ENCODE measurements around the gene SLC25A44.

The SLC25A44 gene

DNA sequence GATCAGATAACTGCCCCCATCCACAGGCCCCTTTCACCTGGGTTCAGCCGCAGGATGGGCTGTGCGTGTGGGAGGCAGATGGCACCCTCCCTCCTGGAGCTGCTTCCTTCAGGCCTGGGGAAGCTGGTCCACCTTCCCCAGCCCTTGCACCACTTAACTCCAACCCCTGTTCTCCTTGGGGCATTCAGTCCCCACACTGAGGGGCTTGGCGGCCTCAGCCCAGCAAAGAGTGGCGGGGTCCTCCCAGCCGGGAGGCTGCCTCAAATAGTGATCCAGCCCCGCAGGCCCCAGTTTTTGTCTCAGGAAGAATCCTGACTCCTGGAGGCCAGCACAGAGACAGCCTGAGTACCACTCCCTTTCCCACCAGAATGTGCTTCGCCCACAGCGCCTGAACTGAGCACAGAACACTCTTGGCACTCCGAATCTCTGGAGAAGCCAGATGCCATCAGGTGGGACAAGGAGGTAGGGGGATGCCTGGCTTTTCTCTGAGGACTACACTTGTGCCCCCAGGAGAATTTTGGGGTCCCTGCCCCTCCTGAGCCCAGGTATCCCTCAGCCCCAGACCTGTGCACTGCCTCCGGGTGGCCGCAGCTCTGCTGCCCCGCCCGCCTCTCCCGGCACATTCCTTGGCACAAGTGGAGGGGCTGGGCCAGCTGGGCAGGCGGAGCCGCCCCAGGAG, 53.0 kb downstream of the SLC25A44 start:
- ChIA-PET CTCF (interaction anchor here (0.9 to 4.8 kb wide), 5 partner anchors 10 to 33 kb away, joined by 3 to 34 read pairs (median 5); no protein-coding TSS in a partner anchor), POLR2A (interaction anchor here (0.7 kb wide), 1 partner anchor 9 kb away, joined by 3 read pairs; no protein-coding TSS in a partner anchor)
- TF ChIP-seq, protein P1, sequence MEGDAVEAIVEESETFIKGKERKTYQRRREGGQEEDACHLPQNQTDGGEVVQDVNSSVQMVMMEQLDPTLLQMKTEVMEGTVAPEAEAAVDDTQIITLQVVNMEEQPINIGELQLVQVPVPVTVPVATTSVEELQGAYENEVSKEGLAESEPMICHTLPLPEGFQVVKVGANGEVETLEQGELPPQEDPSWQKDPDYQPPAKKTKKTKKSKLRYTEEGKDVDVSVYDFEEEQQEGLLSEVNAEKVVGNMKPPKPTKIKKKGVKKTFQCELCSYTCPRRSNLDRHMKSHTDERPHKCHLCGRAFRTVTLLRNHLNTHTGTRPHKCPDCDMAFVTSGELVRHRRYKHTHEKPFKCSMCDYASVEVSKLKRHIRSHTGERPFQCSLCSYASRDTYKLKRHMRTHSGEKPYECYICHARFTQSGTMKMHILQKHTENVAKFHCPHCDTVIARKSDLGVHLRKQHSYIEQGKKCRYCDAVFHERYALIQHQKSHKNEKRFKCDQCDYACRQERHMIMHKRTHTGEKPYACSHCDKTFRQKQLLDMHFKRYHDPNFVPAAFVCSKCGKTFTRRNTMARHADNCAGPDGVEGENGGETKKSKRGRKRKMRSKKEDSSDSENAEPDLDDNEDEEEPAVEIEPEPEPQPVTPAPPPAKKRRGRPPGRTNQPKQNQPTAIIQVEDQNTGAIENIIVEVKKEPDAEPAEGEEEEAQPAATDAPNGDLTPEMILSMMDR (IDR thresholded peaks at IDR 0.05; ENCODE audit: control extremely low read depth, extremely low read depth, low read depth, missing control alignments): no peak
- no peak for DNase-seq (ENCODE audit: extremely low spot score)

DNA sequence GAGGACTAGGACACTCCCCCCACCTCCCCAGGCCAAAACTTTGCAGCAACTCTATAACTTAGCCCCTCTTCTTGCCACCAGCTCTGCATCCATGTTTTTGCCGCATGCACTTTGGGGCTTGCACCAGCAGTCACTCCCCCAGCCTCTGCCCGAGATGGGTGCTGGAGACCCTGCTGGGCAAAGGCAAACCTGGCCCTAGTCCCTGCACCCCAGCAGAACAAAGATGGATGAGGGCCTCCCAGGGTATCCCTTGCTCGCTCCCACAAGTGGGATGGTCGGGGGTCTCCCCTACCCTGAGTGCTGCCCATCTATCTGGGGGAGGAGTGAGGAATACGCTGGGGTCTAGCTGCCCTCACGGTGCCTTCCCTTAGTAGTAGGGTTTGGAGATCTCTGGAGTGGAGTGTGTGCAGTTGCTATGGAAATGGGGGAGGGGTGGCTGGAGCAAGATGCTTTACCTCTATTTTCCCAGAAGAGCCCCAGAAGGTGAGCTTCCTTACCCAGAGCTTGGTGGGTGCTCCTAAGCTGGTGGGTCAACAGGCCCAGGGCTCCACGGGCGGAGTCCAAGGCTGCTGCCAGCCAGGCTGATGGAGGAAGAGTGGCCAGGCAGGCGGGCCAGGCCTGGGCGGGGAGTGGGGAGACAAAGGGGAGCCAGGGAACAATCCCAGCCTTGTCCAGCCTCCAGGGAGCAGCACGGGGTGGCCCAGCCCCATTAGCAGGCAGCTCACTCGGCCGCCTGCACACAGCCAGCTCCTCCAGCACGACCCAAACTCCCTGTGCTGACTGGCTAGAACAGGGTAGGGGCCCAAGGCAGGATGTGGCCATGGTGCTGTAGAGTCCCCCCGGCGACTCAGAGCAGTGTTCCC, 53.8 kb downstream of the SLC25A44 start, which contains the start of gene PAQR6:
PAQR6 (minus strand) TSS at position 597 of the 863 bp plus-strand sequence. CDS start 1,325 bp downstream, outside the sequence.
- POLR2A ChIA-PET: interaction anchor here (0.7 kb wide), 1 partner anchor 10 kb away, joined by 3 read pairs; no protein-coding TSS in a partner anchor
- no peak for DNase-seq (ENCODE audit: extremely low spot score)
- TF ChIP-seq, protein P1 (IDR thresholded peaks at IDR 0.05; ENCODE audit: control extremely low read depth, extremely low read depth, low read depth, missing control alignments): no peak
- CTCF ChIA-PET: interaction anchor here (0.7 to 4.8 kb wide), 2 partner anchors 22 to 30 kb away, joined by 3 to 34 read pairs; no protein-coding TSS in a partner anchor

DNA sequence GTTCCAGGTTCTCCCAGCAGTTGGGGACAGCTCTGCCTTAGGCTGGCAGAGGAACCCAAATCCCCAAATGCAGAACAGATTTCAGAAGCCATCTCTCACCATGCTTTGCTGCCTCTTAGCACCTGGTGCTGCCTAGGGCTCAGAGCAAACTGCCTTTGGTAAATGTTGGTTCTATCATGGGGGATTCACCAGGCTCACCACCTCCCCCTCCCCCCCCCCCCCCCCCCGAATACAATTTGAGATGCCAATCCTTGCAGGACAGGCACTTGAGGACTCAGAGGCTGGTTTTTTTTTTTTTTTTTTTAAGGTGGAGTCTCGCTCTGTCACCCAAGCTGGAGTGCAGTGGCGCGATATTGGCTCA, 54.4 kb downstream of the SLC25A44 start:
- CTCF ChIA-PET: interaction anchor here (0.7 to 4.8 kb wide), 2 partner anchors 23 to 29 kb away, joined by 3 to 34 read pairs; no protein-coding TSS in a partner anchor
- TF ChIP-seq, protein P1 (IDR thresholded peaks at IDR 0.05; ENCODE audit: control extremely low read depth, extremely low read depth, low read depth, missing control alignments): no peak
- DNase-seq (ENCODE audit: extremely low spot score): no peak
- POLR2A ChIA-PET: no interaction called here

DNA sequence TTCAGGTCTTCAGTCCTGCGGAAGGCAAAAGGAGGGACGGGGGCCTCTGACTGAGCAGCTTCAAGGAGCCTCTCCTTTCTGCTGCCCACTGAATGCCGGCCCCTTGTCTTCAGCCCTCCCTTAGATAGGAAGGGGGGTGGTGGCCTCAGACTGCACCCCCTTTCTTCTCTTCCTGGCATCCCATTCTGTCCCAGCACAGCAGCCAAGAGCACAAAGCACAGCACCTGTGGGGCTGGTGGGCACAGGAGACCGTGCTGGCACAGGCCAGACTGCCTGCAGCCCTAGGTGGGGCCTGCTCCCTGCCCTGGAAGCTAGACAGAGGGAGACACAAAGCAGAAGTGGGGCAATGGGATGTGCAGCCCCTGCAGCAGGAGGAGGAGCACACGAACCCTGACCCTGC, 55.7 kb downstream of the SLC25A44 start:
- TF ChIP-seq, protein P1 (IDR thresholded peaks at IDR 0.05; ENCODE audit: control extremely low read depth, extremely low read depth, low read depth, missing control alignments): no peak
- ChIA-PET POLR2A (no interaction called here), CTCF (interaction anchor here (2.3 kb wide), 1 partner anchor 10 kb away, joined by 6 read pairs; no protein-coding TSS in a partner anchor)
- DNase-seq (ENCODE audit: extremely low spot score): no peak

DNA sequence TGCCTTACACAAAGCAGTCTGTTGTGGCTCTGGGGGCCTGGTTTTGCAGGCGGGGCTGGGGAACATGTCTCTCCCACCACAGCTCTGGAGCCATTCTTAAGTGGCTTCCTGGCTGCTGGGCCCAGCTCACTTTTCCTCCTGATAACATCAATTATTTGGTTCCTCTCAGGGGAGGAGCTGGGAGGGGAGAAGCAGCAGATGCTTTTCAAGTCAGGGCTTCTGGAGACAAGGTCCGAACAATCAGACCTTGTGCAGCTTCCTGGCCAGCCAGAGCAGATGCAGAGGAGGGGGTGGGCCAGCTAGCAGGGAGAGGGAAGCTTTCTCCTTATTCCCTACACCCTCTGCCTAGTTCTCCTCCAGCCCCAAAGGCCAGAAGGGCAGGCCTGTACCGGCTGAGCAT, 57.6 kb downstream of the SLC25A44 start:
- no peak for DNase-seq (ENCODE audit: extremely low spot score)
- ChIA-PET CTCF (interaction anchor here (0.8 to 2.3 kb wide), 9 partner anchors 8 to 185 kb away, joined by 3 to 8 read pairs (median 4); partner anchors contain the start of genes BGLAP, PMF1 and SLC25A44), POLR2A (interaction anchor here (0.6 kb wide), 2 partner anchors 21 to 26 kb away, joined by 10 to 14 read pairs; no protein-coding TSS in a partner anchor)
- TF ChIP-seq, protein P1 (IDR thresholded peaks at IDR 0.05; ENCODE audit: control extremely low read depth, extremely low read depth, low read depth, missing control alignments): no peak

DNA sequence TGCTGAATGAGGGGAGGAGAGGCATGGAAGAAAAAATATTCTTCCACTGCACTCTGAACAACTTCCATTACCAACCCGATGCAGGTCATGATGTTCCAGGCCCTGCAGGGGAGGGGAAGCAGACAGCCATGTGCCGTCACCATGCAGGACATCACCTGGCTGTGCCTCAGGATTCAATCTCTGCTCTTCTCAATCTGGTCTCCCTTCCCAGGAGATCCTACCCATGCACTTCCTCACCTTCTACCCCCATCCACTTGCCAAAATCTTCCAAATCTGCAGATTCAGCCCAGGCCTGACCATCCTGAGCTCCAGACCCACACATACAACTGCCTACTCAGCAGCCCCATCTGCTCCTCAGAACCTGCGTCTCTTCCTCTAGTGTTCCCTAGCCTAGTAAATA, 59.7 kb downstream of the SLC25A44 start:
- ChIA-PET POLR2A (no interaction called here), CTCF (no interaction called here)
- DNase-seq (ENCODE audit: extremely low spot score): no peak
- TF ChIP-seq, protein P1 (IDR thresholded peaks at IDR 0.05; ENCODE audit: control extremely low read depth, extremely low read depth, low read depth, missing control alignments): no peak

Data from GM10248 (cell line).